Measurements from ENCODE around the gene CIROP.

Gene CIROP

GRCh38 chr14:23066368-23066767 is 38.4 kb downstream of the CIROP start:
- DNase-seq: no peak

- DNase-seq: no peak
These were observed 41.2 kb downstream of the CIROP start for GRCh38 chr14:23063601-23064000.

GRCh38 chr14:23062002-23062401 is 42.8 kb downstream of the CIROP start:
- DNase-seq: no peak

- DNase-seq: no peak
These were observed 44.1 kb downstream of the CIROP start for GRCh38 chr14:23060536-23061260.

- no peak for DNase-seq
These were observed 45.9 kb downstream of the CIROP start for GRCh38 chr14:23058654-23059504.

GRCh38 chr14:23057757-23058653 is 46.8 kb downstream of the CIROP start:
- DNase-seq: no peak

GRCh38 chr14:23056956-23057756 is 47.6 kb downstream of the CIROP start, which contains the start of gene CDH24:
Gene CDH24, minus strand, starts transcription at chr14:23057520. Its CDS starts 1,787 bp downstream, at chr14:23055733.
- DNase-seq: no peak

GRCh38 chr14:23056145-23056955 is 48.4 kb downstream of the CIROP start:
- no peak for DNase-seq

GRCh38 chr14:23055621-23056144 is 49.1 kb downstream of the CIROP start:
- DNase-seq: no peak

- no peak for DNase-seq
These were observed 49.6 kb downstream of the CIROP start for GRCh38 chr14:23055147-23055550.

GRCh38 chr14:23054000-23054811 is 50.6 kb downstream of the CIROP start:
- no peak for DNase-seq

- DNase-seq: no peak
These were observed 51.4 kb downstream of the CIROP start for GRCh38 chr14:23053426-23053825.

- DNase-seq: no peak
These were observed 52.1 kb downstream of the CIROP start for GRCh38 chr14:23052671-23053070.

GRCh38 chr14:23052182-23052623 is 52.6 kb downstream of the CIROP start:
- no peak for DNase-seq

GRCh38 chr14:23051141-23052057 is 53.4 kb downstream of the CIROP start:
- DNase-seq: no peak

Data from NCI-H146 (cell line).